Inflammatory macrophage treated with lipopolysaccharide for 1 hour (primary cell): ENCODE data around the gene ATP5F1E.
A peak's percentile ranks its signal among the peaks of the same experiment; 100 is the strongest.
"Not testable (repeated sequence)": the region's sequence is repeated elsewhere in the genome, so short reads cannot be mapped to it uniquely, and the experiment has no call there.

ENCODE experiments used
- DNase-seq, 2 donors: peaks; one replicate each; pipeline ENCODE4 v3.0.0-alpha.2; 2020 to 2022

Gene ATP5F1E

GRCh38 chr20:58987790-58988564 is 44.2 kb downstream of the ATP5F1E start:
- no peak for DNase-seq

DNA sequence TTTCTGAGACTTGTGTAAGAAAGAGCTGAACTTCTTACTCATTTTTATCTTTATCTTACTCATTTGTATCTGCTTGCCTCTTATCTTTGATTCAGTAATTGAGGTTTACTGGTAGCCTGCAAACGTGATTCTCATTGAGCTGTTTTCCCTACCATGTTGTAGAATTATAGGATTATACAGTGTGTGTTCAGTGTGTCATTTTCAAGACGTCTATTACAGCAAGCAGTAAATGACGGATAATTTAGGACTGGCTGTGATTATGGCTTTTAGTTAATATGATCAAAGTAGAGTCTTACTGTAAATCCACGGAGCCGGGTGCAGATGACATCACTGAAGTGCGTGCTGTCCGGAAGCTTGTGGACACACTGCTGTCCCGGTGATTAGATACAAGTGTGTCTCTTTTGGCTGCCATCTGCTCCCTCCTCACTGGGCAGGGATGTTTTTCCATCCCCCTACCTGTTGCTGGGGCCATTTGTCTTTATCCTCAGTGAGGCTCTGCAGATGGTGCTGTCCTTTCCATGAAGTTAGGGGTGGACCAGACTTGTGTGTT is 45.1 kb downstream of the ATP5F1E start:
- no peak for DNase-seq

- DNase-seq = no peak
These were observed 45.7 kb downstream of the ATP5F1E start for GRCh38 chr20:58986286-58986967.

DNA sequence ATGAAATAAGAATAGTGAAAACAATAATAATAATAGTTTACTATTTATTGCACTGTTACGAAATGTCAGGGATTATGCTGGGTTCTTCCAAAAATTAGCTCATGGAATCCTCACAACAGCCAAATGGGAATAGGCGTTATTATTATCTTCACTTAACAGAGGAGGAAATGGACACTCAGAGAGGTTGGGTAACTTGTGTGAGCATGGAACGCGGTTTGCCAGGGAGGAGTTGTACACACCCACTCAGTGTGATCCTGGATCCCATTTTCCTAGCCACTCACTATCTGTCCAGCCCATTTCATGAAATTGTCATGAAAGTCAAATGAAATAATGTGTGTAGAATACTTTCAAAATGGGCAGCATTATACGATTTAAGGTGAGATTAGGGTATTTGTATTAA is 46.5 kb downstream of the ATP5F1E start:
- no peak for DNase-seq

- DNase-seq = no peak
These were observed 47.4 kb downstream of the ATP5F1E start for GRCh38 chr20:58984691-58985090.

- not testable (repeated sequence) for DNase-seq
These were observed 49.0 kb downstream of the ATP5F1E start for GRCh38 chr20:58983115-58983468.

DNA sequence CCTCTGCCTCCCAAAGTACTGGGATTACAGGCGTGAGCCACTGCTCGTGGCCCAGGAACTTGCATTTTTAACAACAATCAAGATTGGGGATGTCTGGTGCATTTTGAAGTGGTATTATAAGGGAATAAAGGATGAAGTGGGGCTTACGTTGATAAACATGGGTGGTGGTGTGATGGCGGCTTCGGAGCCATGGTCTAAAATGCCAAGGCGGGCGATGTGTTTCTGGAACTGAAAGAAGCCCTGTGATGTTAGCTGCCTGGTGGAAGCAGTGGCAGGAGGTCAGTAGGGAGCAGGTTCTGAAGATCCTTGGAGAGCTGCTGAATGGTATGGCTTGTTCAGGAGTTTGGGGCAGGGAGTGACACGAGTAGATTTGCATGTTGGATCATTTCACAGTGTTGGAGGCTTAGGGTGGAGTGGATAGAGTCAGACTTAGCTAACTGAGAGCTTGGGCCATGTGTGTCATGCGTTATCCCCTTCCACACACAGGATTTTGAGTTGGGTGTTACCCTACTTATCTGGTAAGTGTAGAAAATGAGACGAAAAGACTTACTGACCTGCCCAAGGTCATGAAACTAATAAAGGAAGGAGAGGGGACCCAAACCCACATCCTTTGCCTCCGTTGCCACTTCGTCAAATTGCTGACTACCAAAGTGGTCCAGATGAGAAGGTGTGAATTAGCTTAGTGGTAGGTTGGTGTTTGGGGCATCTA is 49.6 kb downstream of the ATP5F1E start:
- no peak for DNase-seq

GRCh38 chr20:58981628-58982364 is 50.3 kb downstream of the ATP5F1E start:
- DNase-seq = no peak

GRCh38 chr20:58980711-58981627 is 51.2 kb downstream of the ATP5F1E start, which contains the start of gene NELFCD:
TSS of gene NELFCD (plus strand) at chr20:58981256. CDS start at chr20:58981310, 54 bp downstream.
- DNase-seq = peak; percentile 70 to 88

- DNase-seq = no peak
These were observed 53.6 kb downstream of the ATP5F1E start for GRCh38 chr20:58978351-58979190.

DNA sequence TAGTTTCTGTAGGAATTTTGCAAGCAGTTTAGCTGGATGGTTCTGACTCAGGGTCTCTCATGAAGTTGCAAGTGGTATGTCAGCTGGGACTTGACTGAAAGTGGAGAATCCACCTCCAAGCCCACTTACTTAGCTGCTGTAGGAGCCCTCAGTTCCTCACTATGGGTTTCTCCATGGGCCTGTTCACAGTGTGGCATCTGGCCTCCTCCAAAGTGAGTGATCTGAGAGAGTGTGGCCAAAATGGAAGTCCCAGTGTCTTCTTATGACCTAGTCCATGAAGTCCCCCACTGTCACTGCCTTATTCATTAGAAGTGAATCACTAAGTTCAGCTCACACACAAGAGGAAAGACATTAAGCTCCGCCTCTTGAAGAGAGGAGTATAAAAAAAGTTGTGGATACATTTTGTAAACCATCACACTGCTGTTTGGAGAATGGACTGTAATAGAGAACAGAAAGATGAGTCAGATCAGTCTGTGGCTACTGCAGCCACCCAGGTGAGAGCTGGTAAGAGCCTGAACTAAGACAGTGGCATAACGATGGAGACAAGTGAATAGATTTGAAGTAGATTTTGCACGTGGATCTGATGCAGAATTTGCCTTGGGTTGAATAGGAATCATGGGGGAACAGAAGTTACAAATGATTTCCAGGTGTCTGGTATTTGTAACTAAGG is 55.9 kb downstream of the ATP5F1E start:
- peak; percentile 34 to 70 for DNase-seq
